Measurements from ENCODE around the gene TBC1D1. TPM values are rescaled to one million over a fixed set of nuclear protein-coding genes. Genes with fewer than 3 reads are reported as not detected.

The TBC1D1 gene
- total RNA-seq, 2 donors from 2014 or later = 49.8 to 129 TPM

GRCh38 chr4:38050560-38051350 is 159.9 kb downstream of the TBC1D1 start:
- Histone ChIP-seq H3K36me3 (no peaks in the 10 kb centered on the region), H3K4me1 (replicated peaks) (no peaks in the 10 kb centered on the region), H3K27ac (no peak overlapping the region), H3K4me3 (no peak overlapping the region), H3K27me3 (replicated peaks; ENCODE audit: insufficient read depth) (no peaks in the 10 kb centered on the region), H3K9me3 (no peaks in the 10 kb centered on the region)
- intact Hi-C loops (cut with DNase I) = no loop called here
- TF ChIP-seq POLR2AphosphoS5 (IDR thresholded peaks at IDR 0.05) (no peak), POLR2A (IDR thresholded peaks at IDR 0.05) (no peak), CTCF (IDR thresholded peaks at IDR 0.05) (no peak)
- 81% methylated on average over 10 of the region's 10 CpGs for WGBS
- DNase-seq (ENCODE audit: low spot score) = no peak

DNA sequence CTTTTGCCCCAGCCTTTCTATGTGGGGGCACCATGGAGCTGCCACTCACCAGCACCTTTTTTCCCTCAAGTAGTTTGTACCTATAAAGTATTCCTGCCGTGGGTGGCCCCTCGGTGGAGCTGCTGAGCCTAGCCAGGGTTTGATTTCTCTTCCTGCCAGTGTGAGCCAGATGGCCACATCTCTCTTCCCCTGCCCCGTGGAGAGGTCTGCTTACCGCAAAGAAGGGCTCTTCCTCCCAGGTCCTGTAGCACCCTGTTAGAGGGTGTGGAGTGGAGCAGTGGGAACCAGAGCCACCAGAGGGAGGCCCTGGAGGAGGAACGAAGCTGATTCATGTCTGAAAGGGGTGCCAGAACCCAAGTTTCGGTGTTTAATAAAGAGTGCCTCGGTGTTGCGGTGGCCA is 164.7 kb downstream of the TBC1D1 start:
- intact Hi-C loops (cut with DNase I) = no loop called here
- no peak for DNase-seq (ENCODE audit: low spot score)
- WGBS = 74% methylated on average over 8 of the region's 8 CpGs
- Histone ChIP-seq H3K9me3 (no peaks in the 10 kb centered on the region), H3K36me3 (no peaks in the 10 kb centered on the region), H3K4me1 (replicated peaks) (no peaks in the 10 kb centered on the region), H3K27ac (no peak overlapping the region), H3K27me3 (replicated peaks; ENCODE audit: insufficient read depth) (no peaks in the 10 kb centered on the region), H3K4me3 (no peak overlapping the region)
- no peak for TF ChIP-seq CTCF (IDR thresholded peaks at IDR 0.05)

- WGBS = 81% methylated on average over 10 of the region's 10 CpGs
- Histone ChIP-seq H3K27ac (no peak overlapping the region), H3K4me1 (replicated peaks) (no peaks in the 10 kb centered on the region), H3K9me3 (no peaks in the 10 kb centered on the region), H3K36me3 (no peaks in the 10 kb centered on the region), H3K27me3 (replicated peaks; ENCODE audit: insufficient read depth) (no peaks in the 10 kb centered on the region), H3K4me3 (no peak overlapping the region)
- intact Hi-C loops (cut with DNase I) = no loop called here
- DNase-seq (ENCODE audit: low spot score) = no peak
- TF ChIP-seq CTCF (IDR thresholded peaks at IDR 0.05) (no peak), POLR2AphosphoS5 (IDR thresholded peaks at IDR 0.05) (no peak), POLR2A (IDR thresholded peaks at IDR 0.05) (no peak)
These were observed 165.3 kb downstream of the TBC1D1 start for GRCh38 chr4:38056011-38056685.

- Histone ChIP-seq H3K4me1 (replicated peaks) (no peaks in the 10 kb centered on the region), H3K27me3 (replicated peaks; ENCODE audit: insufficient read depth) (no peaks in the 10 kb centered on the region), H3K36me3 (no peaks in the 10 kb centered on the region), H3K4me3 (no peak overlapping the region), H3K27ac (no peak overlapping the region), H3K9me3 (no peaks in the 10 kb centered on the region)
- TF ChIP-seq POLR2A (IDR thresholded peaks at IDR 0.05) (no peak), CTCF (IDR thresholded peaks at IDR 0.05) (no peak), POLR2AphosphoS5 (IDR thresholded peaks at IDR 0.05) (no peak)
- intact Hi-C loops (cut with DNase I) = no loop called here
- 87% methylated on average over 4 of the region's 4 CpGs for whole genome bisulfite sequencing
- no peak for DNase-seq (ENCODE audit: low spot score)
These were observed 167.3 kb downstream of the TBC1D1 start for GRCh38 chr4:38058151-38058550.

All from prostate gland (tissue), 2 donors.